ENCODE measurements around the gene TEKTIP1. TPM values are rescaled to one million over a fixed set of nuclear protein-coding genes. Genes with fewer than 3 reads are reported as not detected.
"Not testable (repeated sequence)": the region's sequence is repeated elsewhere in the genome, so short reads cannot be mapped to it uniquely, and the experiment has no call there.

TEKTIP1 gene
- total and polyA plus RNA-seq, 2 experiments from 2014 or later: 5.4 to 5.9 TPM

DNA sequence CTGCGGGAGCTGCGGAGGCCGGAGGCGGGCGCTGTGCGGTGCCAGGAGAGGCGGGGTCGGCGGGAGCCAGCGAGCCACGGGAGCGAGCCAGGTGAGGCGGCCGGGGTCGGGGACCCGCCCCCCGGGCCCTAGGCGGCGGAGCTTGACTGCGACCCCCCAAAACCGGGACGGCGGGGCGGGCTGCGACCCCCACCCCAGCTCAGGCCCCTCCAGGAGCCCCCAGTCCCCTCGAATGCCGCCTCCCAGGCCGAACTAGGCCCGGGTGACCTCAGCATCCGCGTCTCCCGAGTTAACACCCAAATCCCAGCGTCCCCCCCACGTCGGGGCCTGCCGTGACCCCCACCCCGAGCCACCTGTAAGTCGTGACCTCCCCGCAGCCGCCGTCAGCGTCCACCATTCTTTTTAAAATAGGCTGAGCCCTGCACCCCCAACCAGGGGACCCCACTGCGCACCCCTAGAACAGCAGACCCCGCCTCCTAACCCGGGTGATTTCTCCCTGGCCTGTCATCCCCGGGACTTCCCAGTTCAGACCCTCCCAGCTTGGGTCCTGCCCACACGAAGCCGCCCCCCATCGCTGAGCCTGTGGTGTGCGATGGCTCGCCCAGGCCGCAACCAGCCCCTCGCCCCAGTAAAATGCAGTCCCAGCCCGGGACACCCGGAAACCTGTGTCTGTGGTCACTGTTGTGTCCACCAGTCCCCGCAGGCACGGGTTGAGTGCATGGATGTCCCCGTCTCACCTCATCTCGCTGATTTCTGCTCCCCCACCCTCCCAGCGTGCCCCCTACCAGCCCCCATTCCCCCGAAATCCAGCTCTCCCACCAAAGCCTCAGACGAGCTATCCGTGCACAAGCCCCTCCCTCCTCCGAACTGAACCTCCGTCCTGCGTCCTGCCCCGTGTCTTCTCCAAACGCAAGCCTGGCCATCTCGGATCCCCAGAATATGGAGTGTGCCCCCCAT, 32.3 kb upstream of the TEKTIP1 start:
- peak overlapping the region; percentile 81 for H3K27ac ChIP-seq
- TF ChIP-seq, protein P1, sequence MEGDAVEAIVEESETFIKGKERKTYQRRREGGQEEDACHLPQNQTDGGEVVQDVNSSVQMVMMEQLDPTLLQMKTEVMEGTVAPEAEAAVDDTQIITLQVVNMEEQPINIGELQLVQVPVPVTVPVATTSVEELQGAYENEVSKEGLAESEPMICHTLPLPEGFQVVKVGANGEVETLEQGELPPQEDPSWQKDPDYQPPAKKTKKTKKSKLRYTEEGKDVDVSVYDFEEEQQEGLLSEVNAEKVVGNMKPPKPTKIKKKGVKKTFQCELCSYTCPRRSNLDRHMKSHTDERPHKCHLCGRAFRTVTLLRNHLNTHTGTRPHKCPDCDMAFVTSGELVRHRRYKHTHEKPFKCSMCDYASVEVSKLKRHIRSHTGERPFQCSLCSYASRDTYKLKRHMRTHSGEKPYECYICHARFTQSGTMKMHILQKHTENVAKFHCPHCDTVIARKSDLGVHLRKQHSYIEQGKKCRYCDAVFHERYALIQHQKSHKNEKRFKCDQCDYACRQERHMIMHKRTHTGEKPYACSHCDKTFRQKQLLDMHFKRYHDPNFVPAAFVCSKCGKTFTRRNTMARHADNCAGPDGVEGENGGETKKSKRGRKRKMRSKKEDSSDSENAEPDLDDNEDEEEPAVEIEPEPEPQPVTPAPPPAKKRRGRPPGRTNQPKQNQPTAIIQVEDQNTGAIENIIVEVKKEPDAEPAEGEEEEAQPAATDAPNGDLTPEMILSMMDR (IDR thresholded peaks at IDR 0.05; ENCODE audit: low read depth, low read length): no peak
- H3K4me1 ChIP-seq (ENCODE audit: low read depth): no peaks in the 10 kb centered on the region
- H3K9me3 ChIP-seq (ENCODE audit: low read depth): no peaks in the 10 kb centered on the region
- peak overlapping the region; percentile 98 for H3K4me3 ChIP-seq
- no peaks in the 10 kb centered on the region for H3K27me3 ChIP-seq
- peak in 1 of 2 donors; percentile 43 for DNase-seq (ENCODE audit: low read depth in 1 of 2, low spot score in 1 of 2)
- H3K36me3 ChIP-seq: no peaks in the 10 kb centered on the region

DNA sequence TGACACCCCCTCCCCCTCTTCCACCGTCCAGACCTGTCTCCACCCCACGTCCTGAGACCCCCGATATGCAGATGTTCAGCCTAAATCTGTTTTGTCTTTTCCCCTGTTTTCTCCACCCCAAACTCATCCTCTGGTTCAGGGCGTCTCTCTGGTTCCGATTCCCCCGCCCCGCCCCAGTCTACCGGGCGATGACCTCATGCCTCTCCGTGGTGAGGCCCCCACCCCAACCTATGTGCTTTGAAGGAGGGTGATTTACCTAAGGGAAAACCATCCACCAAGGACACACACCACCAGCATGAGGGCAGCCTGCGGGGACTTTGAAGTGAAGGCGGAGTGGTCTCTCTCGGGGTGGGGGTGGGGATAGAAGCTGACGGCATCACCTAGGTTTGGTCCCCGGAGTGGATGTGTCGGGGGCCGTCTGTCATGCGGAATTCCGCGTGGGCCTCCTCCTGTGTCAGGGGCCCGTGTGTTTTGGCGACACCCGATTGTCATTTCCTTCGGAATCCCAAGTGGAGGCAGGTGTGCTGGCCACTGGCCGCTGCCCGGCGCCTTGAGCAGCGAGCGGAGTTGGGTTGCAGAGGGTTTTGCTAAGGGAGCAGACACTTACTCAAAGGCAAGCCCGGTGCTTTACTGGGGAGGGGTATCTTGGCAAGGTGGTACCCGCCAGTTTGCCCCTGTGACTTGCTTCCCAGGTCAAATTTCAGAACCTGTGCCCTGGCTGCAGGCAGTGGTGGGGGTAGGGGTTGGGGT, 31.4 kb upstream of the TEKTIP1 start:
- Histone ChIP-seq H3K4me3 (peak overlapping the region; percentile 98), H3K27me3 (no peaks in the 10 kb centered on the region), H3K4me1 (ENCODE audit: low read depth) (no peaks in the 10 kb centered on the region), H3K36me3 (no peaks in the 10 kb centered on the region), H3K27ac (no peak overlapping the region), H3K9me3 (ENCODE audit: low read depth) (no peaks in the 10 kb centered on the region)
- DNase-seq (ENCODE audit: low read depth in 1 of 2, low spot score in 1 of 2): peak in 1 of 2 donors; percentile 28
- TF ChIP-seq, protein P1 (IDR thresholded peaks at IDR 0.05; ENCODE audit: low read depth, low read length): no peak

DNA sequence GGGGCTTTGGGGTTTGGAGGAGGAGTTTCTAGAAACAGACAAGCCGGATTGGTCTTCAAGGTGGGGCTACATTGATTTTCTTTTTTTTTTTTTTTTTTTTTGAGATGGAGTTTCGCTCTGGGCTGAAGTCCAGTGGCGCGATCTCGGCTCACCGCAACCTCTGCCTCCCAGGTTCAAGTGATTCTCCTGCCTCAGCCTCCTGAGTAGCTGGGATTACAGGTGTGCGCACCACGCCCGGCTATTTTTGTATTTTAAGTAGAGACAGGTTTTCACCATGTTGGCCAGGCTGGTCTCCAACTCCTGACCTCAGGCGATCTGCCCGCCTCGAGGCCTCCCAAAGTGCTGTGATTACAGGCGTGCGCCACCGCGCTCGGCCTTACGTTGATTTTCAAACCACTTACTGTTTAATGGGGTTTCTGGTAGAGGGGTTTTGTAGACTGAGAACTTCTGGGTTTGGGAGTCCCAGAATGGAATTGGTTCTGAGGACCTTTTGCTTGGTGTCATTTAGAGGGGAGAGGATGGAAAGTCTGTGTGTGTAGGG, 30.8 kb upstream of the TEKTIP1 start:
- not testable (repeated sequence) for H3K36me3 ChIP-seq; H3K9me3 ChIP-seq (ENCODE audit: low read depth); H3K27me3 ChIP-seq; DNase-seq (ENCODE audit: low read depth in 1 of 2, low spot score in 1 of 2); H3K4me1 ChIP-seq (ENCODE audit: low read depth); H3K27ac ChIP-seq; H3K4me3 ChIP-seq

DNA sequence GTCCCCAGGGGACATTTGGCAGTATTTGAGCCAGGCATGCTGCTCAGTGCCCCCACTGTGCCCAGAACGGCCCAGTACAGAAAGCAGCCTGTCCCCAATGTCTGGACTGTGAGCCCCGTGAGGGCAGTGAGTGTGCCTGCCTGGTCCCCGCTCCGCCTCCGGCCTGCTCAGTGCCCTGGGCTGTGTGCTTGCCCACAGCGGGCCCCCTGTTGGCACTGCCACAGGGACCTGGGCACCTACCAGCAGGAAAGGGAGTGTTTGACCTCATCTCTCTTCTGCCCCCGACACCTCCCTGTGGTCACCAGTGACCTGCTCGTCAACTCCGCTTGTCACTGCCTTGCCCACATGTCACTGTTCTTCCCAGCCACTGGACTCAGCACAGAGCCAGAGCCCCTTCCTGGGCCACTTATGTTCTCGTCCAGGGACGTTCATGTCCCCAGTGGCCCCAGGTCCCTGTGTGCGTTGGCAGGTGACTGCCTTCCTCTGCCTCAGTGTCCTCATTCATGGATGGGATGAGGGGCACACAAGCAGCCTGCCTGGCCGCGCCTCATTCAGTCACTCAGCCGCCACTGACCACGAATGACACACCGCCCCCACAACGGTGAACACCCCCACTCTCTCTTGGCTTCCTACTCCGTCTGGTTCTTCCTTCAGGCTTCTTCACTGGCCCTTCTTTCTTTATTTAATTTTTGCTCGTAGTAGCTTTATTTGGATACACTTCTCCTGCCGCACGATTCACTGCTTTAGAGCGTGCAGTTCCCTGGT, 30.0 kb upstream of the TEKTIP1 start:
- Histone ChIP-seq H3K9me3 (ENCODE audit: low read depth) (no peaks in the 10 kb centered on the region), H3K4me3 (no peak overlapping the region), H3K4me1 (ENCODE audit: low read depth) (no peaks in the 10 kb centered on the region), H3K36me3 (no peaks in the 10 kb centered on the region), H3K27ac (no peak overlapping the region), H3K27me3 (no peaks in the 10 kb centered on the region)
- TF ChIP-seq, protein P1 (IDR thresholded peaks at IDR 0.05; ENCODE audit: low read depth, low read length): no peak
- no peak for DNase-seq (ENCODE audit: low read depth in 1 of 2, low spot score in 1 of 2)

DNA sequence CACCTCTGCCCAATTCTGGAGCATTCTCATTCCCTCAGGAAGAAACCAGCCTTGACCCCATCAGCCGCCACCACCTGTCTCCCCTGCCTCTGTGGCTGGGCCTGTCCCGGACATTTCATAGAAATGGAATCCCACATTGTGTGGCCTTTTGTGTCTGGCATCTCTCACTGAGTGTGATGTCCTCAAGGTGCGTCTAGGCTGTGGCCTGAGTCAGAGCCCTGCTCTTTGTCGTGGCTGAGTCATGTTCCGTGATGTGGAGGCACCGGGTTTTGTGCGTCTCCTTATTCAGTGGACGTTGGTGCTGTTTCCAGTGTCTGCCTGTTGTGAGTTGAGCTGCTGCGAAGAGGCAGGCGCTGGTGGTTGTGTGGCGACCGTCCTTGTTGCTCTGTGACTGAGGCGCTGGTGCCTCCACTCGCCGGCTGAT, 29.4 kb upstream of the TEKTIP1 start:
- no peak overlapping the region for H3K27ac ChIP-seq
- H3K4me3 ChIP-seq: no peak overlapping the region
- H3K9me3 ChIP-seq (ENCODE audit: low read depth): no peaks in the 10 kb centered on the region
- H3K36me3 ChIP-seq: no peaks in the 10 kb centered on the region
- H3K4me1 ChIP-seq (ENCODE audit: low read depth): no peaks in the 10 kb centered on the region
- no peaks in the 10 kb centered on the region for H3K27me3 ChIP-seq
- DNase-seq (ENCODE audit: low read depth in 1 of 2, low spot score in 1 of 2): no peak
- TF ChIP-seq, protein P1 (IDR thresholded peaks at IDR 0.05; ENCODE audit: low read depth, low read length): no peak

Measured in cardiac muscle cell (in vitro differentiated cells and primary cell).